ENCODE measurements around the gene LIM2.
A peak's percentile ranks its signal among the peaks of the same experiment; 100 is the strongest.
"Not testable (repeated sequence)": the region's sequence is repeated elsewhere in the genome, so short reads cannot be mapped to it uniquely, and the experiment has no call there.

Gene LIM2

DNA sequence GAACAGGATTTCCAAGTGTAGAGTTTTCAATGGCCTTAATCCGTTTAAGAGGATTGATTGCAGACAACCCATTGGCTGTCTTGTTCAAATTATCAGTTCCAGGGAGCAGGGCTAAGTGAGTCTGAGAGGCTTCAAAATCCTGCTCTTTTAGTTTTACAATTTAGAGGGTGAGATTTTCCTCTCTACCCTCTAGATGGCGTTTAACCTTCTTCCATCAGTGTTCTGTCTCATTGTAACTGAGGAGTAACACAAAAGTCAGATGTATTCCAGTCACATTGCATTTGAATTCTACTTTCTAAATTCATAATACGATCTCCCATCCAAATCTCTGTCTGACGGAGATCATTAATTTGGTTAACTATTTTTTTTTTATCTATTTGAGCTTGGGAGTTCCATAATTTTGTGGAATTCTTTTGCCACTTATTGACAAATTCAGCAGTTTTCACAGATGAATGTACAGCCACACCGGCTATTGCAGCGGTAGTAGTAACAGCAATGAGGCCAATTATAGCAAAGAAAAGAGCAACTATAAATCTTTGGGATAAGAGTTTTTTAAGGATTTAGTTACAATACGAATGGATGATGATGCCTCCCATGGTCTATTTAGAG lies 10.4 kb upstream of the LIM2 start:
- no peak for DNase-seq (ENCODE audit: extremely low spot score)

DNA sequence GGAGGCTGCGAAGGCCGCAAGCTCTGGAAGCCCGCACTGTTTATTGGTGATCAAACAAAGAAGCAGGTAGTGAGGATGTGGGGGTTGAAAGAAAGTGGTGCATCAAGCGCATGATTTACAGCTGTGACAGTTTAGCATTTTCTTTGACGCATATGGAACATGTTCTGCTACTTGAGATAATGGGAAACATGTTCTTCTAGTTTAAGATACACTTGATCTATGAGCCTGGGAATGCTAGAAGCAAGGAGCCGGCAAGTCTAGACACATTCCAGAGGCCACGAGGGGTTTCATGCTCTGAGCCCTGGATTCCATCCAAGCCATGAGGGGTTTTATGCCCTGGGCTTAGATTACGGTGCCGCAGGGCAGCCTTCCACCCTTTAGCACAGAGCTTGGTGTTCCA lies 9.7 kb upstream of the LIM2 start:
- DNase-seq (ENCODE audit: extremely low spot score); POLR2A ChIA-PET: not testable (repeated sequence)
- CTCF ChIA-PET, result interaction anchor here (0.7 to 11.8 kb wide), 9 partner anchors 9 to 259 kb away, joined by 3 to 168 read pairs (median 7); partner anchors contain the start of genes LIM2 and SIGLEC10

More for the DNA sequence above, 10.4 kb upstream of the LIM2 start:
- CTCF ChIA-PET, result interaction anchor here (0.7 to 11.8 kb wide), 12 partner anchors 9 to 174 kb away, joined by 3 to 168 read pairs (median 4); partner anchors contain the start of genes LIM2, SIGLEC10 and VSIG10L
- TF ChIP-seq, protein P1, sequence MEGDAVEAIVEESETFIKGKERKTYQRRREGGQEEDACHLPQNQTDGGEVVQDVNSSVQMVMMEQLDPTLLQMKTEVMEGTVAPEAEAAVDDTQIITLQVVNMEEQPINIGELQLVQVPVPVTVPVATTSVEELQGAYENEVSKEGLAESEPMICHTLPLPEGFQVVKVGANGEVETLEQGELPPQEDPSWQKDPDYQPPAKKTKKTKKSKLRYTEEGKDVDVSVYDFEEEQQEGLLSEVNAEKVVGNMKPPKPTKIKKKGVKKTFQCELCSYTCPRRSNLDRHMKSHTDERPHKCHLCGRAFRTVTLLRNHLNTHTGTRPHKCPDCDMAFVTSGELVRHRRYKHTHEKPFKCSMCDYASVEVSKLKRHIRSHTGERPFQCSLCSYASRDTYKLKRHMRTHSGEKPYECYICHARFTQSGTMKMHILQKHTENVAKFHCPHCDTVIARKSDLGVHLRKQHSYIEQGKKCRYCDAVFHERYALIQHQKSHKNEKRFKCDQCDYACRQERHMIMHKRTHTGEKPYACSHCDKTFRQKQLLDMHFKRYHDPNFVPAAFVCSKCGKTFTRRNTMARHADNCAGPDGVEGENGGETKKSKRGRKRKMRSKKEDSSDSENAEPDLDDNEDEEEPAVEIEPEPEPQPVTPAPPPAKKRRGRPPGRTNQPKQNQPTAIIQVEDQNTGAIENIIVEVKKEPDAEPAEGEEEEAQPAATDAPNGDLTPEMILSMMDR (IDR thresholded peaks at IDR 0.05; ENCODE audit: control extremely low read depth, extremely low read depth, low read depth, missing control alignments), result peak; percentile 47
- POLR2A ChIA-PET, result no interaction called here

DNA sequence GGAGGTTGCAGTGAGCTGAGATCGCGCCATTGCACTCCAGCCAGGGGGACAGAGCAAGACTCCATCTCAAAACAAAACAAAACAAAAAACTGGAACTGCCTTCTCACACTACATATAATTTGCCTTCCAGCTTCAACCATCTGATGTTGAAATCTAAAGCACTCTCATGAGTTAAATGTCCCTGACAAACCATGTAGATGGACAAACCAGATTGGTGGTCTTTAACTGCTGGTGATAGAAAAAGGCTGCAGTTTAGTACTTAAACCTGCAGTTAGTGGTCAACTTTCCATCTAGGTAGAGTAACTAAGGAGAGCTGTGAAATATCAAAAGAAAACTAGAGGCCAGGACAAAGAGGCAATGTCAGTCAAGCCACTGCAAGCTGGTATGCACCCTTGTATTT lies 8.4 kb upstream of the LIM2 start:
- TF ChIP-seq, protein P1 (IDR thresholded peaks at IDR 0.05; ENCODE audit: control extremely low read depth, extremely low read depth, low read depth, missing control alignments), result no peak
- no peak for DNase-seq (ENCODE audit: extremely low spot score)
- CTCF ChIA-PET, result interaction anchor here (0.9 to 11.8 kb wide), 10 partner anchors 11 to 170 kb away, joined by 3 to 168 read pairs (median 5); partner anchors contain the start of gene SIGLEC10
- POLR2A ChIA-PET, result no interaction called here

DNA sequence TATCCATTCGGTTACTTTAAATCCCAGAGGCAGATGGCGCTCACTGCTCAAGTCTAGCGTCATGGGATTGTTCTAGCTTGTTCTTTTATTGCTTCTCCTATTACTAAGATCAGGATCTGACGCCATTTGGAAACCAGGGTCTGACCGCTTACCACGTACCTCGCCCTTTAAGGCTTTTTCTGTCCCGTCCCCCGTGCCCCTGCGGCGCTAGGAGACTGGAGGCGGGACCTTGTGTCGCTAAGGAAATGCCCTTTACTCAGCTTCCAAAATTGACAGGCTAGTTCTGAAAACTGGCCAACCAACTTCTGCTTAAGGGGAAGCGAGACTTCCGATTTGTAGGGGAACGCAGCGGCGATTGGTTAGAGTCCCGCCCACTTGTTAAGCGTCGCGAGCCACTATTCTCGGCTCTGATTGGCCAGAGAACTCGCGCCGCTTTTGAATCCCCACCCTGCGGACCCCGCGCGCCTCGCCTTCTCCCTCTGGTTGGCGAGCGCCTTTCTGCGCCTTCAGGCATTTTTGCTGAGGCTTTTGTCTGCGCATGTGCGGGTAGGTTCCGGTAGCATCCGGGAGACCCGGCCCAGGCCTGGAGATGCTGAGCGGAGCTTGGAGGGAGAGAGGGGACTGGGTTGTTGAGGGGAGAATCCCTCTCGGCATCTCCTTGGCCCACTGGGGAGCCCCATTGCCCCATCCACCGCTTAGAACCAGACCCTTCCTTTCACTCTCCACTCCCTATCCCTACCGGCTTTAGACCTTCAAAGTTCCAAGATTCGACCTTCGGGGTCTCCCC lies 6.5 kb upstream of the LIM2 start:
- DNase-seq (ENCODE audit: extremely low spot score), result peak; percentile 94
- POLR2A ChIA-PET, result interaction anchor here (0.5 to 1.3 kb wide), 3 partner anchors 12 to 55 kb away, joined by 3 to 5 read pairs (median 3); no protein-coding TSS in a partner anchor
- CTCF ChIA-PET, result interaction anchor here (0.9 to 11.8 kb wide), 12 partner anchors 8 to 263 kb away, joined by 3 to 168 read pairs (median 3); partner anchors contain the start of gene SIGLEC10

DNA sequence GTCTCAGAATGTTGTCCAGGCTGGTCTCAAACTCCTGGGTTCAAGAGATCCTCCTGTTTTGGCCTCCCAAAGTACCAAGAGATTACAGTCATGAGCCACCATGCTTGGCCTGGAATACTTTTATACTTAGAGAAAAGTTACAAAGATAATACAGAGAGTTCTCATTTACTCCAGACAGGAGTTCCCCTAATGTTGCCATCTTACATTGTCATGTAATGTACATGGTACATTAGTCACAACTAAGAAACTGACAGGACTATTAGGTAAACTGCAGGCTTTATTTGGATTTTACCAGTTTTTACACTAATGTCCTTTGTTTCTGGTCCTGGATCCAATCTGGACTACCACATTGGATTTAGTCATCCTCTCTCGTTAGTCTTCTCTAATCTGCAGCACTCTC lies 4.9 kb upstream of the LIM2 start:
- ChIA-PET CTCF (interaction anchor here (1.4 kb wide), 1 partner anchor 123 kb away, joined by 3 read pairs; no protein-coding TSS in a partner anchor), POLR2A (no interaction called here)
- TF ChIP-seq, protein P1 (IDR thresholded peaks at IDR 0.05; ENCODE audit: control extremely low read depth, extremely low read depth, low read depth, missing control alignments), result no peak
- DNase-seq (ENCODE audit: extremely low spot score), result no peak

More for the DNA sequence above, 6.5 kb upstream of the LIM2 start:
- TF ChIP-seq, protein P1 (IDR thresholded peaks at IDR 0.05; ENCODE audit: control extremely low read depth, extremely low read depth, low read depth, missing control alignments), result peak; percentile 4

DNA sequence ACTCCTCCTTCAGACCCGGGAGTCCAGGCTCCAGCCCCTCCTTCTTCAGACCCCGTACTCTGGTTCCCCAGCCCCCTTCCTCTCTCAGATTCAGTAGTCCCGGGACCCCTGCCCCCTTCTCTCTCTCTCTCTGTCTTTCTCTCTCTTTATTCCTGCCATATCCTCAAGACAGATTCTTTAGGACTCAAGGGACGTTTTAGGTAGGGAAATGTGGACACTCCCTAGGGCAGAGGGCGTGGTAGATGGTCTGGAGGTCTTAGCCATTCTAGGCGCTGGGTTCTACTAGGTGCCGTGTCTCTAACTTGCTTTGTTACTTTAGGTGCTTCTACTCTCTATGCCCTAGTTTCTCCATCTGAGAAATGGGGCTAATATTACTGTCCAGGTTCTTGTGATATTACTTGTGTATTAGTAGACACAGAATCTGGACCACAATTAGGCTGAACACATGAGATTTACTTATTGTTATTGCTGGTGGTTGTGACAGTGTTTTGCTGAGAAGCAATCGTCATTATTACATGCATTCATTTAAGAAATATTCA lies 3.4 kb upstream of the LIM2 start:
- TF ChIP-seq, protein P1 (IDR thresholded peaks at IDR 0.05; ENCODE audit: control extremely low read depth, extremely low read depth, low read depth, missing control alignments), result no peak
- DNase-seq (ENCODE audit: extremely low spot score), result no peak
- ChIA-PET POLR2A (interaction anchor here (0.6 kb wide), 1 partner anchor 590 kb away, joined by 9 read pairs; no protein-coding TSS in a partner anchor), CTCF (interaction anchor here (1.1 to 1.3 kb wide), 2 partner anchors 8 to 9 kb away, joined by 3 to 5 read pairs; no protein-coding TSS in a partner anchor)

All from GM10248 (cell line).